Uterus (tissue), 2 donors: ENCODE data around the gene STAG1.

ENCODE experiments used
- POLR2A ChIP-seq, 2 donors: fragments of 450-650 bp; IDR thresholded peaks; one replicate each; pipeline ENCODE4 v1.6.1; 2016; ENCODE audit warnings: antibody characterized with exemption in 2 of 2, mild to moderate bottlenecking in 1 of 2, moderate library complexity in 1 of 2
- TF ChIP-seq, protein P1 (sequence below), 4 experiments: fragments of 200-600 bp in 2 of 4; fragments of 450-650 bp in 2 of 4; sonication (generic) in 2 of 4; IDR thresholded peaks; one replicate each; pipeline ENCODE4 v1.5.1; 2016 to 2019; ENCODE audit warnings: antibody characterized with exemption in 4 of 4, mild to moderate bottlenecking in 2 of 4, moderate library complexity in 1 of 4

DNA sequence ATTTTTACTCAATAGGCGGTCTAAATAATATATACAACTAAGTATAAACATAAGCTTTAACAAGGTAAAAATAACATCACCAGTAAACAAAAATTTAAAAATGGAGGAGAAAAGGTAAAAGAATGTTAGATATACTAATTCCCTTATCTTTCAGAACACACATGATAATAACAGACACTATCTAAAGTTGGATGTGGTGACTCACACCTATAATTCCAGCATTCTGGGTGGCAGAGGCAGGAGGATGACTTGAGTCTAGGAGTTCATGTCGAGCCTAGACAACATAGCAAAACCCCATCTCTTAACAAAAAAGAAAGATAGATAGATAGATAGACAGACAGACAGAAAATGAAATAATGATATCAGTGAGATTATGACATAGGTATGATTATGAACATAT, 85.1 kb downstream of the STAG1 start:
- TF ChIP-seq, protein P1, sequence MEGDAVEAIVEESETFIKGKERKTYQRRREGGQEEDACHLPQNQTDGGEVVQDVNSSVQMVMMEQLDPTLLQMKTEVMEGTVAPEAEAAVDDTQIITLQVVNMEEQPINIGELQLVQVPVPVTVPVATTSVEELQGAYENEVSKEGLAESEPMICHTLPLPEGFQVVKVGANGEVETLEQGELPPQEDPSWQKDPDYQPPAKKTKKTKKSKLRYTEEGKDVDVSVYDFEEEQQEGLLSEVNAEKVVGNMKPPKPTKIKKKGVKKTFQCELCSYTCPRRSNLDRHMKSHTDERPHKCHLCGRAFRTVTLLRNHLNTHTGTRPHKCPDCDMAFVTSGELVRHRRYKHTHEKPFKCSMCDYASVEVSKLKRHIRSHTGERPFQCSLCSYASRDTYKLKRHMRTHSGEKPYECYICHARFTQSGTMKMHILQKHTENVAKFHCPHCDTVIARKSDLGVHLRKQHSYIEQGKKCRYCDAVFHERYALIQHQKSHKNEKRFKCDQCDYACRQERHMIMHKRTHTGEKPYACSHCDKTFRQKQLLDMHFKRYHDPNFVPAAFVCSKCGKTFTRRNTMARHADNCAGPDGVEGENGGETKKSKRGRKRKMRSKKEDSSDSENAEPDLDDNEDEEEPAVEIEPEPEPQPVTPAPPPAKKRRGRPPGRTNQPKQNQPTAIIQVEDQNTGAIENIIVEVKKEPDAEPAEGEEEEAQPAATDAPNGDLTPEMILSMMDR (IDR thresholded peaks at IDR 0.05): no peak
- TF ChIP-seq POLR2A (IDR thresholded peaks at IDR 0.05): no peak
